ENCODE results near the gene RASA3.

Gene RASA3

DNA sequence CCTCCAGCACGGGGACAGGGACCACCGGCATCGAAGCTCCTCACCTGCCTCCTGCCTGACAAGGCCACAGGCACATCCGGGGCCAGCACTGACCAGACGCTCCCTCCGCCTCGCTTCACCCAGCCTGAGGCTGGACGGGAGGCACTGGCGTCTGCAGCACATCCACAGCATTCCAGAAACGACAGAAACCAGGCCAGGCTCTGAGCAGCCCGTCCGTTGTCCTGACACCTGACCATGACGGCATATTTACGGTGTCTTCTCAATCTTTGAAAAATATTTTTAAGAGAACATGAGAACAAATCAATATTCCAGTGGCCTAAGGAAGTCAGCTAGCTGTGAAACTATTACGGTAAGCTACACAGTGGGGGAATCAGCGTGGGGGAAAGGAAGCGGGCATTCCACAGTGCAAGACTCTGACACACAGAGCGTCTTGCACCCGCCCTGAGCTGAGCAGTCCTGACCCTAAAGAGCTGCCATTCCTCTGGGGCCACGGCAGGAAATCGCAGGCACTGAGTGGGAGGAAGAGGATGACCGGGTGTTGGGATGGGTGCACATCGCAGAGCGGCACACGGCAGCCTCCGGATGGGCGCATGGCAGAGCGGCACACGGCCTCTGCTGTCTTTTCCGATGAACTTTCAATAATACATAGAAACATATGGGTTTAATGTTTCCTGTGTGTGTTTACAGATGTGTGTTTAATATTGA is 26.8 kb downstream of the RASA3 start:
- TF ChIP-seq GATA2 (IDR thresholded peaks at IDR 0.05; ENCODE audit: low read depth, low read length) (no peak), GATA3 (IDR thresholded peaks at IDR 0.05; ENCODE audit: low read depth, low read length) (no peak)

DNA sequence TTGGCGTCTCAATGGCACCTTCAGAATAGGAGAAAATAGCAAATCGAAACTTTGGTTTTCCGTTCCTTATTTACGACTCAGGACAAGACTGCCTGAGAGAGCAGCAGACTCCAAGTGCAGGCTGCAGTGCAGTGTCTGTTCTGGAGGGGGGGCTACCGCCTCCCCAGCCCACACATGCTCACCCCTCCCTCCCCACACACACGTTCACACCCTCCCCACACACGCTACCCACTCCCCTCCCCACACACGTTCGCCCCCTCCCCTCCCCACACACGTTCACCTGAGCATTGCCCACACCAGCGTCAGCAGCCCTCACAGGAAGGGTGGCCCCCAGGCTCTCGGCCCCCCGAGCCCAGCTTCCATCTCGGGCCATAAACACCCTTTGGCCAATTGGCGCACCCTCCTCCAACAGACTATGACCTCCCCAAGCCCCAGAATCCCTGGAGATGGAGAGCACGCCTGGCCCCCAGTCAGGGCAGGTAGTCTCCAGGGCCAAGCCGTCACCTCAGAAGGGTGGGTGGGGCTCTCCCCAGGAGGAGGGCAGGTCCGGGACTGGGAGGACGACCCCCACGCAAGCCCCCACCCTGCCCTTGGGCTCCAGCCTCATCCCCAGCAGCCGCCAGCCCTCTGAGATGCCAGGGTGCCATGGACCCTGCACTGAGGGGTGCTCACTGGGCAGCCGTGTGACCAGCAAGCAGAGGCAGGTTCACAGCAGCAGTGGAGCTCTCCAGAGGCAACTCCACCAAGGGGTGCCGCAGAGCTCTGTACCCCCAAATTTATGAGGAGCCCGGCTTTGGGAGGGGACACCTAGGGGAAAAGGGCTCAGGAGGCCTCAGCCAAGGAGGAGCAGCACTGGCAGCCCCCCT is 27.5 kb downstream of the RASA3 start:
- TF ChIP-seq GATA2 (IDR thresholded peaks at IDR 0.05; ENCODE audit: low read depth, low read length), result no peak
- TF ChIP-seq GATA3 (IDR thresholded peaks at IDR 0.05; ENCODE audit: low read depth, low read length), result no peak

DNA sequence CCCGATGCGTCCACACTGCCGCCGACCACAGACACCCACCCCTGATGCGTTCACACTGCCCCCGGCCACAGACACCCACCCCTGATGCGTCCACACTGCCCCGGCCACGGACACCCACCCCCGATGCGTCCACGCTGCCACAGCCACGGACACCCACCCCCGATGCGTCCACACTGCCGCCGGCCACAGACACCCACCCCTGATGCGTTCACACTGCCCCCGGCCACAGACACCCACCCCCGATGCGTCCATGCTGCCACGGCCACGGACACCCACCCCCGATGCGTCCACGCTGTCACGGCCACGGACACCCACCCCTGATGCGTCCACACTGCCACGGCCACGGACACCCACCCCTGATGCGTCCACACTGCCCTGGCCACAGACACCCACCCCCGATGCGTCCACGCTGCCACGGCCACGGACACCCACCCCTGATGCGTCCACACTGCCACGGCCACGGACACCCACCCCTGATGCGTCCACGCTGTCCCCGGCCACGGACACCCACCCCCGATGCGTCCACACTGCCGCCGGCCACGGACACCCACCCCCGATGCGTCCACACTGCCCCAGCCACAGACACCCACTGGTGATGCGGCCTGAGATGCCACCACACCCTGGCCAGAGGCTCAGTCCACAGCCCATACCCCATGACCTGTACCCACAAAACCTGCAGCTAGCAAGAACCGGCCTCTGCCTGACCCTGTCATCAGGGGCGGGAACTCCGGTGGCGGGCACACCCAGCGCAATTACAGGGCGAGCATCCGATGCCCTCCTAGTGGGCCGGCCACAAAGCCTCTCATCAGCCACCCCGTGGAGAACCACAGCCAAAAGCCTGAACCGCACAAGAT is 28.4 kb downstream of the RASA3 start:
- TF ChIP-seq GATA3 (IDR thresholded peaks at IDR 0.05; ENCODE audit: low read depth, low read length), result no peak
- TF ChIP-seq GATA2 (IDR thresholded peaks at IDR 0.05; ENCODE audit: low read depth, low read length), result no peak

DNA sequence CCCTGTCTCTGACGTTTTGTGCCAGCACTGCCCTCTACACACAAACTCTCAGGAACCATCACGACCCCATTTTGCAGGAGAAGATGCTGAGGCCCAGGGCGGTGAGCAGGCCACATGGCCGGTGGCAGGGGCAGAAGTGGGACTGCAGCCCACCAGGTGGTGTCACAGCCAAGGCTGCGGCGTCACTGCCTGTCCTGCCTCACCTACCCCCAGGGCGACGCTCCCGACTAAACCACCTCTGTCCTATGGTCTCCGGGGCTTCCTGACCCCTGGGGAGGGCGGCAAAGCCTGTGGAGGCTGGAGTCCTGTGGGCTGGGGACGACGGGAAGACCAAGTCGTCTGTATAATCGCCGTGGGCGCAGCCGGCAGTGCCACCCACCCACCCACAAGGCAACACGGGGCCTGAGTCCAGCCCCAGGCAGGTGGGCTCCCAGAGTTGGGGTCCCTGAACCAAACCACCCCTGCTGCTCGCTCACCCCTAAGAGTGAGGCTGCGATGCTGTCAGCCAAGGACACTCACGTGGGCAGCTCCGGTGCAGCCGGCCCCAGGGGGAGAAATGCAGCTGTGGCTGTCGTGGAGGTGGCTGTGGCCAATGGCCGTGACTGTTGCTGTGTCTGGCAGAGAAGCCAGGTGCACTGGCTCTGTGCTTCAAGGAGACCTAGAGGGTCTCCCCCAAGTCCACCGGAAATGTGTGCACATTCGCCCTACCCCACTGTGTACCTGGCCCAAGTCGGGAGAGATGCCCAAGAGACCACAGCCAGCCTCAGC is 29.7 kb downstream of the RASA3 start:
- TF ChIP-seq GATA3 (IDR thresholded peaks at IDR 0.05; ENCODE audit: low read depth, low read length) (no peak), GATA2 (IDR thresholded peaks at IDR 0.05; ENCODE audit: low read depth, low read length) (no peak)

DNA sequence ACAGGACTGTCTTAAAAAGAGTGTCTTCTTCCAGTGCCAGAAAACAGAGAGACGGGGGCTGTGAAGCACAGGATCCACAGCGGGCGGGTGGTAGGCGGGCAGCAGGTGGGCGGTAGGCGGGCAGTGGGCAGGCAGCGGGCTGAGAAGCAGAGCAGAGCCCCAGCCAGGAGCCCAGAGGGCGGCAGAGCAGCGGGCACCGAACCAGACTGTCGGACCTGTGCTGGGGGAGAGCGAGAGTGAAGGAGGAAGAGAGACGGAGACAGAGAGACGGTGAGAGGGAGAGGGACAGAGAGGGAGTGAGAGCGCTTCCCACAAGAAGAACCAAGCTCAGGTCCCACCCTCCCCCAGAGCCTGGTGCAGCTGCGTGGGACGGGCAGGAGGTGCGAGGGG is 30.3 kb downstream of the RASA3 start:
- TF ChIP-seq GATA3 (IDR thresholded peaks at IDR 0.05; ENCODE audit: low read depth, low read length) (no peak), GATA2 (IDR thresholded peaks at IDR 0.05; ENCODE audit: low read depth, low read length) (no peak)

DNA sequence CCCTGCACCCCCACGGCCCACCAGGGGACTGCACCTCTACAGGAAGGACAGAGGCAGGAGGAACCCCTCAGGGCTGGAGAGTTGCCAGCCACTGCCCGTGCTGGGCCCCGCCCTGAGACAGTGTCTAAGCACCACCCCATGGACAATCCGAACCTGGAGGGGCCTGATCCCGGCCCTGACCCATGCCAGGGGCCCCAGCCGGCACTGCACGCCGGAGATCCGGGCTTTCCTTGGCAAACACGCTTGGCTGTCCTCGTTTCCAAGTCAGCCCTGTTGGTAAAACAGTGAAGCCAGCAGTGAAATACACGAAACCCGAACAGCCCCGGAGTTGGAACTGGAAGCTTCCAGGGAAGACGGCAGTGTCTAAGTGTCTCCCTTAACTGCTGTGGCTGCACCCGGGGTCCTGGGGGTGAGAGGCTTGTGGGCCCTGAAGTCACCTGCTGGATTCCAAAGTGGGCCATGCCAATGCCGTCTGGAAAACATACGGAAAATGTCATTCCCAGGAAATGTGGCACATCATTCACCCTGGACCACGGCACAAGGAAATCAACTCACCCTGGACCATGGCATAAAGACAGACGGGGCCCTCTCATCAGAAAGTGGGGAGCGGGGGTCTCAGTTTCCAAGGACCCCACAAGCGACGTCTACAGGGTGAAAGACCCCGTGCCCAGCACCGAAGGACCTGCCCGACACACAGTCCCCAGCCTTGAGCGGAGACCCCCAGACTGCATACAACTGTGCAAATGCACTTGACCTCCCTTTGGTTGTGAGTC is 30.9 kb downstream of the RASA3 start:
- no peak for TF ChIP-seq GATA3 (IDR thresholded peaks at IDR 0.05; ENCODE audit: low read depth, low read length)

DNA sequence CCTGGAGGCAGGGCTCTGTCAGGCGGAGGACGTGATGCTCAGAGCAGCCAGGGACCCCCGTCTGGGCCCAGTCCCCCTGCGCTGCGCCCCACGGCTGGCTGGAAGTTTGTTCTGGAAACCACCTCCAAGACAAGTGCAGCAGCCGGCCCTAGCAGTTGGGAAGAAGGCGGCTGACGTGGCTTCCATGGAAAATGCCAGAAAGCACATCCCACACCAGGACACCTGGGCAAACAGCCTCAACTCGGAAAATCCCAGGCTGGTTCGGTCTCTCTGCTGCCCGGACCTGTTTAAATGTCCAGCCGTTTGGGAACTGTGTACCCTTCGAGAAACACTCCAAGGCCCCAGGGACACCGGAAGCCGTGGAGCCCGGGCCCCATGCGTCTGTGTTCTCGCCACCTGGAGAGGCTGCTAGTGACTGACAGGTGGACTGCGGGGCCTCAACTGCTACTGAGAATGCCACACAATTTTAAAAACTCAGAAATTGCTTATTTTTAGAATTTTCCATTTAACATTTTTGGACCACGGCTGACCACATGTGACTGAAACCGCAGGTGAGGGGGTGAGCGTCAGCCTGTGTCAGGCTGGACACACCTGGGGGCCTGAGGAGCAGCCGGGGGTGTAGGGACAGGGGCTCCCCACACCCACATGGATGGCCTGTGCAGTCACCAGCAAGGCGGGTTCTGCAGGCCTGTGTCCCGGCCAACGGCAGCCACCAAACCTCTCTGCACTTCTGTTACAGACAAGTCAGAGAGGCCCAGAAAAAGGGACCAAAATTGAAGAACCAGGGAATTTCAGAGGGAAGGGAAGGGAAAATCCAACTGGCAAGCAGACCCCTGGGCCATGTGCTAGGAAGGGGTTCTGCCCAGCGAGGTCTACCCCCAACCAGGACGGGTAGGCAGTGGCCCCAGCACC is 31.7 kb downstream of the RASA3 start:
- TF ChIP-seq GATA2 (IDR thresholded peaks at IDR 0.05; ENCODE audit: low read depth, low read length) (no peak), GATA3 (IDR thresholded peaks at IDR 0.05; ENCODE audit: low read depth, low read length) (no peak)

DNA sequence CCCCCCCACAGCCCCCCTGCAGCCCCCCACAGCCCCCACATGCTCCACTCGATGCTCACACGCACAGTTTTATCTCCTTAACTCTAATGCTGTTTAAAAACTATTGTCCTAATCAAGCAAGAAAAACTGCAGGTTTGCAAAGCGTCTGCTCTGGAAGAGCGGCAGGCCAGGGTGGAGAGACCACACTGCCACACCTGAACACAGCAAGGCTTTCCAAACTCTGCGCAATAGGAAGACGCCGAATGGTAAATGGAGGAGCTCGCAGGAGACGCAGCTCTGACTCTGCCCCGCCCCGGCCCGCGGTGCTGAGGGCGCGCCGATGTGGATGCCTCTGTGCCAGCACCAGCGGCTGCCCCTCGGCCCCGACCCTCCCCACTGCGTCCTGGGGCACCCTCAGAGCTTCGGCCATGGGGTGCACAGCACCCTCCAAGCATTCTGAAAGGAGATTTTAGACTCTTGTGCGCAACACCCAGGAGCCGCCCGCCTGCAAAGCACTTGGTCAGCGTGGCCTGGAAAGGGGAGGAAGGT is 32.4 kb downstream of the RASA3 start:
- TF ChIP-seq GATA3 (IDR thresholded peaks at IDR 0.05; ENCODE audit: low read depth, low read length) (no peak), GATA2 (IDR thresholded peaks at IDR 0.05; ENCODE audit: low read depth, low read length) (no peak)

DNA sequence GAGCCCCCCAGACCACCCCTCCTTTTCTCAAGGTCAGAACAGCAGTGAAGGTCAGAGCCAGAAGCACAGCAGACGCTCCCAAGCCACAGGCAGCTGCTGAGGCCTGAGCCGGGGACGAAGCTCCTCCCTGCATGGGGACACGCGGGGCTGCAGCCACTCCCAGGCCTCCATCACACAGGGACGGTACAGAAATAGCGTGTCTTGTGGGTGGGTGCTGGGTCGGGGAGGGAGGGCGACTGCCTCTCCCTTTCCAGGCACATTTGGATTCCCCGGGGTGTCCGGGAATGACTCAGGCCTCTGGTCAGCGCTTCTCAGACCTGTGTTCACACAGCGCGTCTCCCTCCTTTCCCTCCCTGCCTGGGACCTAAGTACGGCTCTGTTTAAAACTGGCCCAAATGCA is 33.2 kb downstream of the RASA3 start:
- TF ChIP-seq GATA3 (IDR thresholded peaks at IDR 0.05; ENCODE audit: low read depth, low read length) (no peak), GATA2 (IDR thresholded peaks at IDR 0.05; ENCODE audit: low read depth, low read length) (no peak)

DNA sequence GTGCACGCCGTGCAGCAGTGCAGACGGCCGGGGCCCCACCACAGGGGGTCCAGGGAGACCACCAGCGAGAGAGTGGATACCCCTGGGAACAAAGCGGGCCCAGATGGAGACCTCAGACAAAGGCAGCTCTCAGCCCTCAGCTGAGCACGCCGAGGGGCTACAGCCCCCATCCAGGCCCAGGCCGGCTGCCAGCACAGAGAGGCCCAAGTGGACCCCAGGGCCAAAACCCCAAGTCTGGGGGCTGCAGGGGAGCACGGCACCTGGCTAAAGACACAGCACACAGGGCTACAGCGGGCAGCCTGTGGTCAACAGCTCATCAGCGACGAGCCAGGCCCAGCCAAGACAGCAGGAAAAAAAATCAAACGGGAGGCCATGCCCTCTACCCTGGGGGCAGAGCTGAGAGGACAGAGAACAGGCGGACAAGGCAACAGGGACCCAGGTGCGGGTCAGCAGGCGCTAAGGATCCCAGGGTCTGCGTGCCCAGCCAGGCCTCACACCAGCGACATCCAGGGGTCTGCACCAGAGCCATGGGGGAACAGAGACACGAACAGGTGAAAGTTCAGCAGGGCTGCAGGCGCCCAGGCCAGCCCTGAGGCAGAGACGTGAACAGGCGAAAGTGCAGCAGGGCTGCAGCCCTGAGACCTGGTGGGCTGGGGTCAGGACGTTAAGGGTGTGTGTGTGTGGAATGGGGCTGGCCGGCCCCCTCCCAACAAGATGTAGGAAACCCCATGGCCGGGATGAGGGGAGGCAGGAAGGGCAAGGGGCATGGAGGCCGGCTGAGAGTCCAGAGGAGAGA is 34.3 kb downstream of the RASA3 start:
- TF ChIP-seq GATA3 (IDR thresholded peaks at IDR 0.05; ENCODE audit: low read depth, low read length), result no peak
- TF ChIP-seq GATA2 (IDR thresholded peaks at IDR 0.05; ENCODE audit: low read depth, low read length), result no peak
